Endodermal cell (in vitro differentiated cells): ENCODE results near the gene NFIC. TPM values are rescaled to one million over a fixed set of nuclear protein-coding genes. Genes with fewer than 3 reads are reported as not detected.
A peak's percentile ranks its signal among the peaks of the same experiment; 100 is the strongest.

Experiments
- DNase-seq: peaks from one replicate; pipeline ENCODE4 v3.0.0-alpha.2; 2017
- H3K27ac ChIP-seq: 2 replicates; pipeline ENCODE4 v1.5.1; 2013; ENCODE audit warnings: mild to moderate bottlenecking, low read depth, low read length, moderate library complexity
- H3K27me3 ChIP-seq: 2 replicates; pipeline ENCODE4 v1.6.1; 2013; ENCODE audit warnings: mild to moderate bottlenecking, low read length, moderate library complexity; ENCODE audit not compliant: insufficient read depth, control insufficient read depth, poor library complexity, severe bottlenecking
- H3K36me3 ChIP-seq: 2 replicates; pipeline ENCODE4 v1.7.0; 2013; ENCODE audit warnings: mild to moderate bottlenecking, low read length, moderate library complexity; ENCODE audit not compliant: control insufficient read depth, insufficient read depth
- H3K4me1 ChIP-seq: one replicate; pipeline ENCODE4 v1.7.0; 2013; ENCODE audit warnings: low read length; ENCODE audit not compliant: control insufficient read depth, insufficient read depth
- H3K4me3 ChIP-seq: 2 replicates; pipeline ENCODE4 v1.5.1; 2013; ENCODE audit warnings: mild to moderate bottlenecking, low read length, moderate library complexity
- H3K9ac ChIP-seq: 2 replicates; pipeline ENCODE4 v1.6.1; 2013; ENCODE audit warnings: mild to moderate bottlenecking, low read length, moderate library complexity; ENCODE audit not compliant: poor library complexity, severe bottlenecking; ENCODE audit errors: extremely low read depth
- H3K9me3 ChIP-seq: 2 replicates; pipeline ENCODE4 v1.6.1; 2013; ENCODE audit warnings: mild to moderate bottlenecking, low read length, moderate library complexity; ENCODE audit not compliant: control insufficient read depth
- H3K27ac Mint-ChIP-seq: 2 replicates; pipeline ENCODE4 v1.8.0; 2020; ENCODE audit warnings: mixed read lengths
- H3K27me3 Mint-ChIP-seq: 2 replicates; pipeline ENCODE4 v1.8.0; 2021; ENCODE audit warnings: mild to moderate bottlenecking, mixed read lengths; ENCODE audit not compliant: insufficient read depth
- H3K36me3 Mint-ChIP-seq: 2 replicates; pipeline ENCODE4 v1.8.0; 2020; ENCODE audit warnings: low read depth, mixed read lengths
- H3K4me1 Mint-ChIP-seq: 2 replicates; pipeline ENCODE4 v1.8.0; 2020; ENCODE audit warnings: mixed read lengths
- H3K4me3 Mint-ChIP-seq: 2 replicates; pipeline ENCODE4 v1.8.0; 2020; ENCODE audit warnings: mild to moderate bottlenecking, moderate library complexity, mixed read lengths
- H3K9me3 Mint-ChIP-seq: 2 replicates; pipeline ENCODE4 v1.8.0; 2020; ENCODE audit warnings: mild to moderate bottlenecking, mixed read lengths
- CTCF ChIP-seq: fragments of 200-600 bp; sonication (generic); conservative IDR thresholded peaks from 2 replicates; pipeline ENCODE4 v1.5.0; 2021; ENCODE audit warnings: antibody characterized with exemption, mild to moderate bottlenecking
- WGBS, 2 experiments: methylation state at CpG; one replicate each; pipeline versions ENCODE4 v1.1.5 to v1.1.7; 2013; ENCODE audit warnings: missing lambda C conversion rate in 2 of 2, mixed read lengths in 1 of 2; ENCODE audit not compliant: insufficient coverage in 1 of 2, insufficient read length in 1 of 2; 5-methylcytosine and 5-hydroxymethylcytosine counted together
- total RNA-seq, 2 donors: library from RNA; stranded (reverse); fragmentation: NEBNext Ultra II Directional in 1 of 2; extraction: Animal tissue kit (Norgen Biotek cat#: 25700) in 1 of 2; gene quantifications; 2 replicates in 1 of 2; 3 replicates in 1 of 2; pipeline ENCODE4 v1.2.1, GENCODE V29; 2021

NFIC gene
- total RNA-seq, 2 donors from 2014 or later: 5.2 to 6.6 TPM

GRCh38 chr19:3511506-3512251 lies 145.3 kb downstream of the NFIC start:
- Histone ChIP-seq H3K36me3 (peaks cover 35% of the 10 kb centered on the region), H3K4me1 (no peaks in the 10 kb centered on the region), H3K4me3 (no peak overlapping the region), H3K27ac (no peak overlapping the region), H3K9ac (no peak overlapping the region), H3K9me3 (no peaks in the 10 kb centered on the region), H3K27me3 (no peaks in the 10 kb centered on the region)
- Mint-ChIP-seq H3K9me3 (no peaks in the 10 kb centered on the region), H3K4me3 (no peak overlapping the region), H3K4me1 (peaks cover 8% of the 10 kb centered on the region), H3K27me3 (no peaks in the 10 kb centered on the region), H3K36me3 (peaks cover 12% of the 10 kb centered on the region), H3K27ac (no peak overlapping the region)
- no peak for DNase-seq
- no peak for TF ChIP-seq CTCF
- WGBS, 2 experiments: 92 to 99% methylated on average over 22 to 26 of the region's 26 CpGs

DNA sequence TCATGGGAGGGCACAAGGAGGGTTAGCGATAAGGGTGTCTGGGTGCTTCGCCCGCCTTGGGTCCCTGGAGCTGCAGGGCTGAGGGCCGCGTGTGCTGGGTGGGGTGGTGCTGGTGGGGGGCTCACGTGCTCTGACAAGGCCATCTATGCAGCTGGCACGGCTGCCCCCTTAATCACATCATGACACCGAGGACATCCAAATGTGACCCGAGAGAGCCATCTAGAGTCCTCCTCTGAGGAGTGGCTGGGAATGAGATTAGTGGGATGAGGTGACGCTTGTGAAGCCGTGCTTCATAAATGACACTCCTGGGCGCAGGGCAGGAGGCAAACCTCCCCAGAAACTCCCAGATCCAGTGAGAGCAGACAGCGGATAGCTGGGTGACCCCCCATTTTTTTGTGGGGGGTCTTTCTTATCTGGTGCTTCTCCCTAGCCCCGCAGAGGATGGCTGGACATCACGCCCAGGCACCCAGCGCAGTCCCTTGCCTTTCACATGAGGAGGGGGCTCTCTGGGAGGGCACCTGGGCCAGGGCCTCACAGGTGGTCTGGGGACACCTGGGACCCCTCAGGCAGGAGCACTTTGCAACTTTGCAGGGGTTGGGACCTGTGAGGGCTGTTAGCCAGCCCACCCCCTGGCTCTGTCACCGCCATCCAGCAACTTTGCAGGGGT lies 146.3 kb downstream of the NFIC start:
- Histone ChIP-seq H3K4me1 (no peaks in the 10 kb centered on the region), H3K27me3 (no peaks in the 10 kb centered on the region), H3K9ac (no peak overlapping the region), H3K36me3 (peaks cover 35% of the 10 kb centered on the region), H3K4me3 (no peak overlapping the region), H3K27ac (no peak overlapping the region), H3K9me3 (no peaks in the 10 kb centered on the region)
- 91 to 95% methylated on average over 13 to 17 of the region's 17 CpGs for WGBS, 2 experiments
- DNase-seq: no peak
- Mint-ChIP-seq H3K36me3 (peaks cover 12% of the 10 kb centered on the region), H3K27me3 (no peaks in the 10 kb centered on the region), H3K4me3 (no peak overlapping the region), H3K27ac (no peak overlapping the region), H3K9me3 (no peaks in the 10 kb centered on the region), H3K4me1 (peaks cover 2% of the 10 kb centered on the region)
- TF ChIP-seq CTCF: no peak

DNA sequence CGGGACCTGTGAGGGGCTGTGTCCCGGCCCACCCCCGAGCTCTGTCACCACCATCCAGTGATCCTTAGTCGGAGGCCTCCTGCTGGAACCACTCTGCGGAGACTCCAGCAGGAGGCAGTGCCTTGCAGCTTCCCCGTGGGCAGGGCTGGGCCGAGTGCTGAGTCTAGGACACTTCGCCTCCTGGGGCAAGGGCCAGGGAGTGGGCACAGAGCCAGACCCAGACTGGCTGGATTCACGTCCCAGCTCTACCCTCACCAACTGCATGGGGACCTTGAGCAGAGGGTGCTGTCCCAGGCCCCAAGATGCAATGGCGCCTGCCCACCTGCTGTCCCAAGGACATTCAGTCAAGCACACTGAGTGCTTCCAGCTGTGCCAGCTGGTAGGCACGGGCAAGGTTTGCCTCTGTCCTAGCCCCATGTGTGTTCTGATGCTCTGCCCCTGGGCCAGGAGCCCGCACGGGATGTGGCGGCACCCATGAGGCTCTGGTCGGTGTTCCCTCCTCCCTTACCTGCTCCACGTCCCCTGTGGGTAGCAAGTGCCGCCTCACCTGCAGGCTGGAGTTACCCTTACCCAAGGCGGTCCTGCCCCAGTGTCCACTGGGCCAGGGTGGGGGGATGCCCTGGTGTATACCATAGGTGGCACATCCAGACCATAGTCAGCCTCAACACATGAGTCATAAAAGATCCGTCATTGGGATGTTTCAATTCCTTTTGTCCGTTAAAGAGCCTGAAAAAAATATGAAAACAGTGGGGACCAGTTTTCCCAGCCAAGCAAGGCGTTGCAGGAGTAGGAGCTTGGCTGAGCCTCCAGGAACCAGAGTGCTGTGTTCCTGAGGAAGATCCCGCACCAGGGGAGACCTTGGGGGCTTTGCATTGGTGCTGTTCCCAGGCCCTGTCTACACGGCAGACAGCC lies 147.1 kb downstream of the NFIC start:
- H3K27ac Mint-ChIP-seq: no peak overlapping the region
- no peak for DNase-seq
- Histone ChIP-seq H3K9me3 (no peaks in the 10 kb centered on the region), H3K4me3 (no peak overlapping the region), H3K4me1 (no peaks in the 10 kb centered on the region), H3K9ac (no peak overlapping the region), H3K36me3 (peaks cover 34% of the 10 kb centered on the region), H3K27me3 (no peaks in the 10 kb centered on the region), H3K27ac (no peak overlapping the region)
- peaks cover 13% of the 10 kb centered on the region for H3K36me3 Mint-ChIP-seq
- peaks cover 4% of the 10 kb centered on the region for H3K4me1 Mint-ChIP-seq
- no peaks in the 10 kb centered on the region for H3K9me3 Mint-ChIP-seq
- no peaks in the 10 kb centered on the region for H3K27me3 Mint-ChIP-seq
- H3K4me3 Mint-ChIP-seq: no peak overlapping the region
- TF ChIP-seq CTCF: peak; percentile 21
- 94 to 95% methylated on average over 18 to 23 of the region's 23 CpGs for WGBS, 2 experiments
